ENCODE results near the gene ZMYM3. TPM values are rescaled to one million over a fixed set of nuclear protein-coding genes. Genes with fewer than 3 reads are reported as not detected.

The ZMYM3 gene
- total RNA-seq, 1 experiment from 2014 or later: 77.5 TPM

DNA sequence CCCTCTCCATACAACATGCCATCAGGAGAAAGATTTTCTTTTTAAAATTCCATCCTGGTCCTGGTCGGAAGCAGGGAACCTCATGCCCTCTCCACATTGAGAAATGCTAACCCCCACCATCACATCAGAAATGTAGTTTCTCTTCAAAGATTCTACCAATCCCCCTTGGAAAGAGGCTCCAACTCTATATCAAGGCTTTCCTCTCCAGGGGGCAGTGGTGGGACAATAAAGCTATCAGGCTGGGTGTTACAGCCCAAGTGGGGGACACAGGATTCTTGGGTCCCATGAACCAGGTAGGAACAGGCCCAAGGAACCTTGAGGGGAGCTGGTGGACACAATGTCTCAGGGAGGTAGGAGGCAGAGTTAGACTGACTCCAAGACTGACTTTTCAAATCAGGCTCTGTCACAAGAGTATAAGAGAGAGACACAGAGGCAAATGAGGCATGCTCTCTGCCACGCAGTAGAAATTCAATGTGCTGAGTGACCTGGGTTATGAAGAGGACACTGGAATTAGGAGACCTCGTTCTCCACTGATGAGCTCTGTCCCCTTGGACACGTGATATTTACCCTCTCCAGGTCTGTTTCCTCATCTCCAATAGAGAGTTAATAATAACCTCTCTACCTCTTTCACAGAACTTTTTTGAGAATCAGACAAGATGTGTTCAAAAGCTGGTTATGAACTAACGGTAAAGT is 26.4 kb downstream of the ZMYM3 start (continued):
- TF ChIP-seq, protein P1, sequence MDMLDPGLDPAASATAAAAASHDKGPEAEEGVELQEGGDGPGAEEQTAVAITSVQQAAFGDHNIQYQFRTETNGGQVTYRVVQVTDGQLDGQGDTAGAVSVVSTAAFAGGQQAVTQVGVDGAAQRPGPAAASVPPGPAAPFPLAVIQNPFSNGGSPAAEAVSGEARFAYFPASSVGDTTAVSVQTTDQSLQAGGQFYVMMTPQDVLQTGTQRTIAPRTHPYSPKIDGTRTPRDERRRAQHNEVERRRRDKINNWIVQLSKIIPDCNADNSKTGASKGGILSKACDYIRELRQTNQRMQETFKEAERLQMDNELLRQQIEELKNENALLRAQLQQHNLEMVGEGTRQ (CRISPR knock-in tag; IDR thresholded peaks at IDR 0.05): no peak

DNA sequence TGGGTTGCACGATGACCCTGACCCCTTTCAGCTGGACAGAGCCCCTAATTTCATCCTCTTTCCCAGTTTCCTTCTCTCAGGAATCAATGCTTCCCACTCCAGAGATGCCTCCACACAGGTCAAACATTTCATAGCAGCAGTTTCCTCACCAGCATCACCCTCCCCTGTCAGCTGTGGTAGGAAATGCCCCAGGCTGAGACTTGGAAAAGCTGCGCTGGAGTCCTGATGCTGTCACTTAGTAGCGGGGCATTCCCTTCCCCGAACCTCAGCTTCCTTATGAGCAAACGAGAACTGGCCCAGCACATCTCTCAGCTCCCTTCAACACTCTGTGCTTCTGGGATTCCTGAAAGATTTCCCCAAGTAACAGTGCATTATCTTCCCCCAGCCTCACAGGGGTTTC is 28.3 kb downstream of the ZMYM3 start:
- no peak for ATAC-seq
- DNase-seq (ENCODE audit: low spot score): no peak
- POLR2A ChIA-PET: no interaction called here
- H3K4me1 Mint-ChIP-seq: peaks cover 27% of the 10 kb centered on the region
- H3K27ac Mint-ChIP-seq: no peak overlapping the region
- TF ChIP-seq, protein P2, sequence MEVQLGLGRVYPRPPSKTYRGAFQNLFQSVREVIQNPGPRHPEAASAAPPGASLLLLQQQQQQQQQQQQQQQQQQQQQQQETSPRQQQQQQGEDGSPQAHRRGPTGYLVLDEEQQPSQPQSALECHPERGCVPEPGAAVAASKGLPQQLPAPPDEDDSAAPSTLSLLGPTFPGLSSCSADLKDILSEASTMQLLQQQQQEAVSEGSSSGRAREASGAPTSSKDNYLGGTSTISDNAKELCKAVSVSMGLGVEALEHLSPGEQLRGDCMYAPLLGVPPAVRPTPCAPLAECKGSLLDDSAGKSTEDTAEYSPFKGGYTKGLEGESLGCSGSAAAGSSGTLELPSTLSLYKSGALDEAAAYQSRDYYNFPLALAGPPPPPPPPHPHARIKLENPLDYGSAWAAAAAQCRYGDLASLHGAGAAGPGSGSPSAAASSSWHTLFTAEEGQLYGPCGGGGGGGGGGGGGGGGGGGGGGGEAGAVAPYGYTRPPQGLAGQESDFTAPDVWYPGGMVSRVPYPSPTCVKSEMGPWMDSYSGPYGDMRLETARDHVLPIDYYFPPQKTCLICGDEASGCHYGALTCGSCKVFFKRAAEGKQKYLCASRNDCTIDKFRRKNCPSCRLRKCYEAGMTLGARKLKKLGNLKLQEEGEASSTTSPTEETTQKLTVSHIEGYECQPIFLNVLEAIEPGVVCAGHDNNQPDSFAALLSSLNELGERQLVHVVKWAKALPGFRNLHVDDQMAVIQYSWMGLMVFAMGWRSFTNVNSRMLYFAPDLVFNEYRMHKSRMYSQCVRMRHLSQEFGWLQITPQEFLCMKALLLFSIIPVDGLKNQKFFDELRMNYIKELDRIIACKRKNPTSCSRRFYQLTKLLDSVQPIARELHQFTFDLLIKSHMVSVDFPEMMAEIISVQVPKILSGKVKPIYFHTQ (CRISPR knock-in tag; IDR thresholded peaks at IDR 0.05): no peak
- TF ChIP-seq, protein P3, sequence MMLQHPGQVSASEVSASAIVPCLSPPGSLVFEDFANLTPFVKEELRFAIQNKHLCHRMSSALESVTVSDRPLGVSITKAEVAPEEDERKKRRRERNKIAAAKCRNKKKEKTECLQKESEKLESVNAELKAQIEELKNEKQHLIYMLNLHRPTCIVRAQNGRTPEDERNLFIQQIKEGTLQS (CRISPR knock-in tag; conservative IDR thresholded peaks at IDR 0.05): no peak
- TF ChIP-seq MYBL2 (CRISPR knock-in tag; IDR thresholded peaks at IDR 0.05) (no peak), CREM (CRISPR knock-in tag; IDR thresholded peaks at IDR 0.05) (no peak)
- TF ChIP-seq, protein P1 (CRISPR knock-in tag; IDR thresholded peaks at IDR 0.05): no peak
- no peaks in the 10 kb centered on the region for H3K27me3 Mint-ChIP-seq (ENCODE audit: low read depth)
- H3K4me3 Mint-ChIP-seq: no peak overlapping the region
- CTCF ChIA-PET: interaction anchor here (1.1 kb wide), 1 partner anchor 228 kb away, joined by 4 read pairs; no protein-coding TSS in a partner anchor
- H3K9me3 Mint-ChIP-seq: no peaks in the 10 kb centered on the region
- H3K36me3 Mint-ChIP-seq: no peaks in the 10 kb centered on the region

DNA sequence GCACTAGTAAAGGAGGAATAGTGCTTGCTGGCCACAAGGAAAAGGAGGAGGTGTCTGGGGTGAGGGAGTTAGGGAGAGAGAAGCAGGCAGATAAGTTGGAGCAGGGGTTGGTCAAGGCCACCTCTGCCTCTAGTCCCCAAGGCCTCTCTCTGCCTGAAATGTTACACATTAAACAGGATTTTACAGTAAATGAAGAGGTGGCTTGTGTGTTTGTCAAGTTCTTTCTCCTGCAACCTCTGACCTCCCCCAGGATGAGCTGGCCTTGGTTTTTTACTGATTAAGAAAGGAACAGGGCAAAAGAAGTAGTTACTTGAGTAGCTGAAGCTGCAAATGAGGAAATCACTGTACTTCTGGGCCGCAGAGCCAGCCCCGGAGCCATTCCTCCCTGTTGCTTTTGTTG is 28.9 kb downstream of the ZMYM3 start:
- ChIA-PET POLR2A (interaction anchor here (0.6 kb wide), 1 partner anchor 81 kb away, joined by 4 read pairs; no protein-coding TSS in a partner anchor), CTCF (interaction anchor here (1.1 kb wide), 1 partner anchor 227 kb away, joined by 4 read pairs; no protein-coding TSS in a partner anchor)
- Mint-ChIP-seq H3K27ac (no peak overlapping the region), H3K4me1 (peaks cover 27% of the 10 kb centered on the region), H3K27me3 (ENCODE audit: low read depth) (no peaks in the 10 kb centered on the region), H3K36me3 (no peaks in the 10 kb centered on the region), H3K9me3 (no peaks in the 10 kb centered on the region), H3K4me3 (no peak overlapping the region)
- ATAC-seq: no peak
- no peak for DNase-seq (ENCODE audit: low spot score)
- TF ChIP-seq NFE2L1 (CRISPR knock-in tag; IDR thresholded peaks at IDR 0.05): no peak
- TF ChIP-seq, protein P4, sequence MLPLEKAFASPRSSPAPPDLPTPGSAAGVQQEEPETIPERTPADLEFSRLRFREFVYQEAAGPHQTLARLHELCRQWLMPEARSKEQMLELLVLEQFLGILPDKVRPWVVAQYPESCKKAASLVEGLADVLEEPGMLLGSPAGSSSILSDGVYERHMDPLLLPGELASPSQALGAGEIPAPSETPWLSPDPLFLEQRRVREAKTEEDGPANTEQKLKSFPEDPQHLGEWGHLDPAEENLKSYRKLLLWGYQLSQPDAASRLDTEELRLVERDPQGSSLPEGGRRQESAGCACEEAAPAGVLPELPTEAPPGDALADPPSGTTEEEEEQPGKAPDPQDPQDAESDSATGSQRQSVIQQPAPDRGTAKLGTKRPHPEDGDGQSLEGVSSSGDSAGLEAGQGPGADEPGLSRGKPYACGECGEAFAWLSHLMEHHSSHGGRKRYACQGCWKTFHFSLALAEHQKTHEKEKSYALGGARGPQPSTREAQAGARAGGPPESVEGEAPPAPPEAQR (CRISPR knock-in tag; IDR thresholded peaks at IDR 0.05): no peak
- no peak for TF ChIP-seq ZNF671 (CRISPR knock-in tag; IDR thresholded peaks at IDR 0.05)
- no peak for TF ChIP-seq TP53 (CRISPR knock-in tag; IDR thresholded peaks at IDR 0.05)
- TF ChIP-seq CBFB (CRISPR knock-in tag; IDR thresholded peaks at IDR 0.05; ENCODE audit: low read depth): no peak
- TF ChIP-seq, protein P5, sequence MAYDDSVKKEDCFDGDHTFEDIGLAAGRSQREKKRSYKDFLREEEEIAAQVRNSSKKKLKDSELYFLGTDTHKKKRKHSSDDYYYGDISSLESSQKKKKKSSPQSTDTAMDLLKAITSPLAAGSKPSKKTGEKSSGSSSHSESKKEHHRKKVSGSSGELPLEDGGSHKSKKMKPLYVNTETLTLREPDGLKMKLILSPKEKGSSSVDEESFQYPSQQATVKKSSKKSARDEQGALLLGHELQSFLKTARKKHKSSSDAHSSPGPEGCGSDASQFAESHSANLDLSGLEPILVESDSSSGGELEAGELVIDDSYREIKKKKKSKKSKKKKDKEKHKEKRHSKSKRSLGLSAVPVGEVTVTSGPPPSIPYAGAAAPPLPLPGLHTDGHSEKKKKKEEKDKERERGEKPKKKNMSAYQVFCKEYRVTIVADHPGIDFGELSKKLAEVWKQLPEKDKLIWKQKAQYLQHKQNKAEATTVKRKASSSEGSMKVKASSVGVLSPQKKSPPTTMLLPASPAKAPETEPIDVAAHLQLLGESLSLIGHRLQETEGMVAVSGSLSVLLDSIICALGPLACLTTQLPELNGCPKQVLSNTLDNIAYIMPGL (CRISPR knock-in tag; IDR thresholded peaks at IDR 0.05): no peak
- TF ChIP-seq CREM (CRISPR knock-in tag; IDR thresholded peaks at IDR 0.05): no peak
- TF ChIP-seq, protein P6, sequence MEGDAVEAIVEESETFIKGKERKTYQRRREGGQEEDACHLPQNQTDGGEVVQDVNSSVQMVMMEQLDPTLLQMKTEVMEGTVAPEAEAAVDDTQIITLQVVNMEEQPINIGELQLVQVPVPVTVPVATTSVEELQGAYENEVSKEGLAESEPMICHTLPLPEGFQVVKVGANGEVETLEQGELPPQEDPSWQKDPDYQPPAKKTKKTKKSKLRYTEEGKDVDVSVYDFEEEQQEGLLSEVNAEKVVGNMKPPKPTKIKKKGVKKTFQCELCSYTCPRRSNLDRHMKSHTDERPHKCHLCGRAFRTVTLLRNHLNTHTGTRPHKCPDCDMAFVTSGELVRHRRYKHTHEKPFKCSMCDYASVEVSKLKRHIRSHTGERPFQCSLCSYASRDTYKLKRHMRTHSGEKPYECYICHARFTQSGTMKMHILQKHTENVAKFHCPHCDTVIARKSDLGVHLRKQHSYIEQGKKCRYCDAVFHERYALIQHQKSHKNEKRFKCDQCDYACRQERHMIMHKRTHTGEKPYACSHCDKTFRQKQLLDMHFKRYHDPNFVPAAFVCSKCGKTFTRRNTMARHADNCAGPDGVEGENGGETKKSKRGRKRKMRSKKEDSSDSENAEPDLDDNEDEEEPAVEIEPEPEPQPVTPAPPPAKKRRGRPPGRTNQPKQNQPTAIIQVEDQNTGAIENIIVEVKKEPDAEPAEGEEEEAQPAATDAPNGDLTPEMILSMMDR (IDR thresholded peaks at IDR 0.05): no peak
- TF ChIP-seq, protein P7, sequence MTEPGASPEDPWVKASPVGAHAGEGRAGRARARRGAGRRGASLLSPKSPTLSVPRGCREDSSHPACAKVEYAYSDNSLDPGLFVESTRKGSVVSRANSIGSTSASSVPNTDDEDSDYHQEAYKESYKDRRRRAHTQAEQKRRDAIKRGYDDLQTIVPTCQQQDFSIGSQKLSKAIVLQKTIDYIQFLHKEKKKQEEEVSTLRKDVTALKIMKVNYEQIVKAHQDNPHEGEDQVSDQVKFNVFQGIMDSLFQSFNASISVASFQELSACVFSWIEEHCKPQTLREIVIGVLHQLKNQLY (CRISPR knock-in tag; IDR thresholded peaks at IDR 0.05): no peak
- TF ChIP-seq HMGA2 (CRISPR knock-in tag; IDR thresholded peaks at IDR 0.05): no peak
- no peak for TF ChIP-seq JAZF1 (CRISPR knock-in tag; IDR thresholded peaks at IDR 0.05)
- TF ChIP-seq JUN (CRISPR knock-in tag; IDR thresholded peaks at IDR 0.05): no peak
- TF ChIP-seq TEAD4 (CRISPR knock-in tag; IDR thresholded peaks at IDR 0.05): no peak
- TF ChIP-seq, protein P8, sequence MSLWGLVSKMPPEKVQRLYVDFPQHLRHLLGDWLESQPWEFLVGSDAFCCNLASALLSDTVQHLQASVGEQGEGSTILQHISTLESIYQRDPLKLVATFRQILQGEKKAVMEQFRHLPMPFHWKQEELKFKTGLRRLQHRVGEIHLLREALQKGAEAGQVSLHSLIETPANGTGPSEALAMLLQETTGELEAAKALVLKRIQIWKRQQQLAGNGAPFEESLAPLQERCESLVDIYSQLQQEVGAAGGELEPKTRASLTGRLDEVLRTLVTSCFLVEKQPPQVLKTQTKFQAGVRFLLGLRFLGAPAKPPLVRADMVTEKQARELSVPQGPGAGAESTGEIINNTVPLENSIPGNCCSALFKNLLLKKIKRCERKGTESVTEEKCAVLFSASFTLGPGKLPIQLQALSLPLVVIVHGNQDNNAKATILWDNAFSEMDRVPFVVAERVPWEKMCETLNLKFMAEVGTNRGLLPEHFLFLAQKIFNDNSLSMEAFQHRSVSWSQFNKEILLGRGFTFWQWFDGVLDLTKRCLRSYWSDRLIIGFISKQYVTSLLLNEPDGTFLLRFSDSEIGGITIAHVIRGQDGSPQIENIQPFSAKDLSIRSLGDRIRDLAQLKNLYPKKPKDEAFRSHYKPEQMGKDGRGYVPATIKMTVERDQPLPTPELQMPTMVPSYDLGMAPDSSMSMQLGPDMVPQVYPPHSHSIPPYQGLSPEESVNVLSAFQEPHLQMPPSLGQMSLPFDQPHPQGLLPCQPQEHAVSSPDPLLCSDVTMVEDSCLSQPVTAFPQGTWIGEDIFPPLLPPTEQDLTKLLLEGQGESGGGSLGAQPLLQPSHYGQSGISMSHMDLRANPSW (CRISPR knock-in tag; conservative IDR thresholded peaks at IDR 0.05; ENCODE audit: low read depth): no peak
- TF ChIP-seq MYBL2 (CRISPR knock-in tag; IDR thresholded peaks at IDR 0.05): no peak
